K562 (cell line): ENCODE results near the gene EYA4. TPM values are rescaled to one million over a fixed set of nuclear protein-coding genes. Genes with fewer than 3 reads are reported as not detected.

Experiments
- ATAC-seq: fragments of 200-7000 bp; cut with Tn5 transposase; 3 replicates; pipeline ENCODE4 v1.9.1; 2020; ENCODE audit warnings: moderate library complexity
- BruUV-seq: library from RNA; stranded (reverse); fragments of 400-500 nt; replicated peaks from 2 replicates; lab custom pipeline; 2021; lab: Mats Ljungman, UMichigan
- CTCF ChIA-PET: fragments of 300-600 bp; formaldehyde crosslinking; extraction: SDS; loops from one replicate; lab custom pipeline; 2021; ENCODE audit warnings: low intra/inter-chr PET ratio; lab: Yijun Ruan, JAX
- POLR2A ChIA-PET: fragments of 300-600, 350-650 bp; sonication (Branson Sonifier 250); formaldehyde crosslinking; extraction: SDS; loops from one replicate; lab custom pipeline; 2021; ENCODE audit warnings: antibody characterized with exemption, inconsistent platforms; lab: Yijun Ruan, JAX
- DNase-seq, 4 experiments: peaks; one replicate each; pipeline versions ENCODE4 v3.0.0 to v3.0.0-alpha.2; 2011 to 2018; ENCODE audit warnings: low spot score in 3 of 4, mixed read lengths in 3 of 4; ENCODE audit errors: extremely low read depth in 1 of 4
- FAIRE-seq: peaks from 2 replicates; lab custom pipeline; 2011; peaks lifted over from hg19 to GRCh38; lab: Jason Lieb, UNC
- H2AFZ ChIP-seq: 2 replicates; pipeline ENCODE4 v1.6.0; 2011; ENCODE audit warnings: low read depth, low read length, control low read depth, inconsistent platforms
- H3K27ac ChIP-seq: fragments of 200-600 bp; 3 replicates; pipeline ENCODE4 v1.8.0; 2011; ENCODE audit warnings: low read depth, mild to moderate bottlenecking, control low read depth, inconsistent platforms, low read length, moderate library complexity, mixed read lengths; ENCODE audit errors: extremely low read depth
- H3K27me3 ChIP-seq, 2 experiments: fragments of 300-600 bp in 1 of 2; 2 replicates in 1 of 2; 3 replicates in 1 of 2; pipeline versions ENCODE4 v1.6.0 to v1.8.0; 2011; ENCODE audit warnings: inconsistent platforms in 2 of 2, low read length in 2 of 2, mild to moderate bottlenecking in 1 of 2, mixed read lengths in 1 of 2, moderate library complexity in 1 of 2; ENCODE audit not compliant: control insufficient read depth in 2 of 2, insufficient read depth in 2 of 2
- H3K36me3 ChIP-seq: fragments of 300-600 bp; 3 replicates; pipeline ENCODE4 v1.8.0; 2011; ENCODE audit warnings: mild to moderate bottlenecking, low read length, inconsistent platforms; ENCODE audit not compliant: control insufficient read depth, insufficient read depth
- H3K4me1 ChIP-seq, 2 experiments: fragments of 200-600 bp in 1 of 2; replicated peaks in 1 of 2; 2 replicates in 1 of 2; 3 replicates in 1 of 2; pipeline versions ENCODE4 v1.5.1 to v1.8.0; 2011; ENCODE audit warnings: inconsistent platforms in 2 of 2, low read length in 2 of 2, mild to moderate bottlenecking in 1 of 2, mixed read lengths in 1 of 2, moderate library complexity in 1 of 2; ENCODE audit not compliant: control insufficient read depth in 2 of 2, insufficient read depth in 2 of 2
- H3K4me2 ChIP-seq: 2 replicates; pipeline ENCODE4 v1.6.1; 2011; ENCODE audit warnings: low read length, control low read depth, inconsistent platforms, mixed read lengths; ENCODE audit not compliant: insufficient read depth
- H3K4me3 ChIP-seq: fragments of 200-600 bp; sonication (generic), shearing (Covaris generic); 2 replicates; pipeline ENCODE4 v1.5.1; 2016; ENCODE audit warnings: control low read depth, inconsistent platforms
- H3K79me2 ChIP-seq: fragments of 200-600 bp; 3 replicates; pipeline ENCODE4 v1.8.0; 2011; ENCODE audit warnings: low read length, inconsistent platforms; ENCODE audit not compliant: control insufficient read depth, insufficient read depth
- H3K9ac ChIP-seq, 2 experiments: 2 replicates each; pipeline versions ENCODE4 v1.6.0 to v1.6.1; 2011; ENCODE audit warnings: low read depth in 2 of 2, low read length in 2 of 2, control low read depth in 1 of 2, inconsistent platforms in 1 of 2, mild to moderate bottlenecking in 1 of 2, mixed read lengths in 1 of 2; ENCODE audit not compliant: insufficient read depth in 1 of 2
- H3K9me1 ChIP-seq: one replicate; pipeline ENCODE4 v1.6.0; 2011; ENCODE audit warnings: inconsistent platforms, mild to moderate bottlenecking, low read length, moderate library complexity; ENCODE audit not compliant: control insufficient read depth, insufficient read depth
- H3K9me3 ChIP-seq: replicated peaks from 2 replicates; pipeline ENCODE4 v1.5.1; 2011; ENCODE audit warnings: low read depth, low read length, inconsistent platforms; ENCODE audit not compliant: control insufficient read depth, insufficient read depth
- H4K20me1 ChIP-seq: replicated peaks from 2 replicates; pipeline ENCODE4 v1.6.1; 2011; ENCODE audit warnings: low read length, inconsistent platforms, mixed read lengths; ENCODE audit not compliant: control insufficient read depth, insufficient read depth
- CEBPB ChIP-seq: fragments of 450-650 bp; IDR thresholded peaks from 2 replicates; pipeline ENCODE4 v1.6.1; 2016; ENCODE audit warnings: missing genetic modification characterization, missing compliant biosample characterization
- CHAMP1 ChIP-seq: fragments of 450-650 bp; IDR thresholded peaks from 2 replicates; pipeline ENCODE4 v1.6.1; 2016; ENCODE audit warnings: mild to moderate bottlenecking
- CHD1 ChIP-seq: fragments of 200-600 bp; sonication (generic); IDR thresholded peaks from one replicate; pipeline ENCODE4 v1.6.1; 2012; ENCODE audit warnings: mild to moderate bottlenecking, moderate library complexity, low read length, inconsistent platforms
- FOXM1 ChIP-seq, 2 experiments: fragments of 450-650 bp in 1 of 2; sonication (generic) in 1 of 2; formaldehyde crosslinking in 1 of 2; IDR thresholded peaks; 2 replicates each; pipeline versions ENCODE4 v1.6.1 to v1.9.0; 2017 to 2022; ENCODE audit warnings: low read depth in 2 of 2, mild to moderate bottlenecking in 2 of 2, missing genetic modification reagents in 1 of 2, moderate library complexity in 1 of 2
- NR4A1 ChIP-seq, 2 experiments: fragments of 250-450 bp in 1 of 2; fragments of 450-650 bp in 1 of 2; sonication (Bioruptor Pico) in 1 of 2; IDR thresholded peaks; 2 replicates each; pipeline versions ENCODE4 v1.4.0 to v1.6.1; 2016 to 2020; ENCODE audit warnings: mild to moderate bottlenecking in 2 of 2, missing compliant biosample characterization in 1 of 2, missing genetic modification characterization in 1 of 2, moderate library complexity in 1 of 2
- PHB ChIP-seq: fragments of 250-450 bp; sonication (Bioruptor Pico); IDR thresholded peaks from 2 replicates; pipeline ENCODE4 v1.5.0; 2021
- POLR2A ChIP-seq: fragments of 450-650 bp; conservative IDR thresholded peaks from 2 replicates; pipeline ENCODE4 v1.6.1; 2016
- PTTG1 ChIP-seq: fragments of 450-650 bp; IDR thresholded peaks from 2 replicates; pipeline ENCODE4 v1.6.1; 2016; ENCODE audit warnings: low read depth, mild to moderate bottlenecking, missing genetic modification characterization, missing compliant biosample characterization
- XRCC4 ChIP-seq: IDR thresholded peaks from one replicate; pipeline ENCODE4 v1.6.1; 2011; ENCODE audit not compliant: insufficient read depth, insufficient read length; ENCODE audit errors: extremely low read depth
- ZBTB34 ChIP-seq: fragments of 250-450 bp; sonication (Bioruptor Pico); IDR thresholded peaks from 2 replicates; pipeline ENCODE4 v1.8.0; 2021; ENCODE audit warnings: mild to moderate bottlenecking, moderate library complexity
- ZNF384 ChIP-seq: IDR thresholded peaks from 2 replicates; pipeline ENCODE4 v1.6.1; 2012; ENCODE audit warnings: low read depth, low read length, improper control_type of control experiment
- ZNF766 ChIP-seq: fragments of 200-800 bp; sonication (Bioruptor generic); conservative IDR thresholded peaks from 2 replicates; pipeline ENCODE4 v1.6.1; 2016; ENCODE audit warnings: missing genetic modification characterization, missing compliant biosample characterization
- ZSCAN32 ChIP-seq: fragments of 450-650 bp; formaldehyde crosslinking; IDR thresholded peaks from 2 replicates; pipeline ENCODE4 v1.4.0; 2020; ENCODE audit warnings: mild to moderate bottlenecking, moderate library complexity
- WGBS: fragments of 100-300 bp; shearing (Covaris generic); methylation state at CpG from one replicate; pipeline ENCODE4 v1.1.6; 2016; ENCODE audit warnings: low coverage, mixed read lengths; ENCODE audit not compliant: insufficient coverage; ENCODE audit errors: missing lambda C conversion rate; 5-methylcytosine and 5-hydroxymethylcytosine counted together
- in situ Hi-C: fragments of 300-500 bp; cut with MboI; formaldehyde crosslinking; loops from 4 replicates; pipeline ENCODE4 v1.15.0; 2018; ENCODE audit warnings: inconsistent platforms, mixed read lengths
- intact Hi-C: fragments of 100-400 bp; cut with micrococcal nuclease; formaldehyde crosslinking; loops from 2 replicates; pipeline ENCODE4 v1.14.2; 2022
- polyA plus RNA-seq, 8 experiments: library from polyadenylated mRNA; depleted of rRNA in 4 of 8; stranded (reverse) in 5 of 8; unstranded in 3 of 8; fragments of >200 nt; fragmentation: Nextera tagmentation in 2 of 8; fragmentation: Illumina TruSeq in 1 of 8; extraction: Ambion mirVana in 2 of 8; extraction: Trizol in 1 of 8; gene quantifications; 2 replicates each; pipeline versions ENCODE4 v1.2.1 to v1.2.3, GENCODE V29; 2011 to 2014; ENCODE audit warnings: inconsistent platforms in 1 of 8, missing spikeins in 1 of 8
- total RNA-seq, 7 experiments: library from RNA; depleted of rRNA in 6 of 7; stranded (reverse); fragments of >200 nt in 6 of 7; fragmentation: Illumina TruSeq in 2 of 7; extraction: Trizol in 2 of 7; gene quantifications; 2 replicates each; pipeline versions ENCODE4 v1.2.1 to v1.2.3, GENCODE V29; 2011 to 2021; ENCODE audit warnings: low replicate concordance in 1 of 7
- TF ChIP-seq, protein P1 (sequence below): fragments of 250-450 bp; sonication (Bioruptor Pico); IDR thresholded peaks from 2 replicates; pipeline ENCODE4 v1.9.0; 2021; ENCODE audit warnings: mild to moderate bottlenecking, inconsistent platforms

Gene EYA4
- total and polyA plus RNA-seq, 9 of the 15 experiments (the other 6 are each of a cell fraction or from before 2014, with no cell fraction given): 0.03 to 0.04 TPM; not detected in 7

GRCh38 chr6:133503336-133503729 lies 262.2 kb downstream of the EYA4 start (continued):
- no peak for TF ChIP-seq CHAMP1
- no peak for TF ChIP-seq PTTG1 (tag)
- no peak for TF ChIP-seq ZNF384
- no peak for TF ChIP-seq PHB
- no peak for TF ChIP-seq ZBTB34 (CRISPR knock-in tag)
- no peak for TF ChIP-seq ZNF766 (CRISPR knock-in tag)

- ATAC-seq: no peak
- no peaks in the 10 kb centered on the region for H4K20me1 ChIP-seq
- no peaks in the 10 kb centered on the region for H3K27me3 ChIP-seq
- in situ Hi-C loops (no loop called here), intact Hi-C loops (no loop called here)
- H3K9ac ChIP-seq: no peak overlapping the region
- H2AFZ ChIP-seq: no peak overlapping the region
- no peaks in the 10 kb centered on the region for H3K4me1 ChIP-seq
- FAIRE-seq: no peak
- no peak overlapping the region for H3K4me3 ChIP-seq
- no TSS peak for BruUV-seq
- no peaks in the 10 kb centered on the region for H3K79me2 ChIP-seq
- POLR2A ChIA-PET: interaction anchor here (0.7 kb wide), 1 partner anchor 540 kb away, joined by 3 read pairs; no protein-coding TSS in a partner anchor
- no peak for DNase-seq
- TF ChIP-seq ZSCAN32 (no peak), POLR2A (no peak), NR4A1 (CRISPR knock-in tag; IDR thresholded peaks at IDR 0.05) (no peak), NR4A1 (tag; IDR thresholded peaks at IDR 0.05) (no peak), XRCC4 (no peak), CEBPB (tag) (no peak), CHD1 (no peak), FOXM1 (IDR thresholded peaks at IDR 0.05; ENCODE audit: low read depth) (no peak), FOXM1 (CRISPR knock-in tag; IDR thresholded peaks at IDR 0.05; ENCODE audit: low read depth) (no peak)
- TF ChIP-seq, protein P1, sequence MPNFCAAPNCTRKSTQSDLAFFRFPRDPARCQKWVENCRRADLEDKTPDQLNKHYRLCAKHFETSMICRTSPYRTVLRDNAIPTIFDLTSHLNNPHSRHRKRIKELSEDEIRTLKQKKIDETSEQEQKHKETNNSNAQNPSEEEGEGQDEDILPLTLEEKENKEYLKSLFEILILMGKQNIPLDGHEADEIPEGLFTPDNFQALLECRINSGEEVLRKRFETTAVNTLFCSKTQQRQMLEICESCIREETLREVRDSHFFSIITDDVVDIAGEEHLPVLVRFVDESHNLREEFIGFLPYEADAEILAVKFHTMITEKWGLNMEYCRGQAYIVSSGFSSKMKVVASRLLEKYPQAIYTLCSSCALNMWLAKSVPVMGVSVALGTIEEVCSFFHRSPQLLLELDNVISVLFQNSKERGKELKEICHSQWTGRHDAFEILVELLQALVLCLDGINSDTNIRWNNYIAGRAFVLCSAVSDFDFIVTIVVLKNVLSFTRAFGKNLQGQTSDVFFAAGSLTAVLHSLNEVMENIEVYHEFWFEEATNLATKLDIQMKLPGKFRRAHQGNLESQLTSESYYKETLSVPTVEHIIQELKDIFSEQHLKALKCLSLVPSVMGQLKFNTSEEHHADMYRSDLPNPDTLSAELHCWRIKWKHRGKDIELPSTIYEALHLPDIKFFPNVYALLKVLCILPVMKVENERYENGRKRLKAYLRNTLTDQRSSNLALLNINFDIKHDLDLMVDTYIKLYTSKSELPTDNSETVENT (CRISPR knock-in tag): no peak
- TF ChIP-seq, all 486 proteins: peak for 0
- no peak overlapping the region for H3K4me2 ChIP-seq
- no peaks in the 10 kb centered on the region for H3K9me1 ChIP-seq
- H3K27ac ChIP-seq: no peak overlapping the region
- H3K36me3 ChIP-seq: no peaks in the 10 kb centered on the region
- CTCF ChIA-PET: no interaction called here
- no peaks in the 10 kb centered on the region for H3K9me3 ChIP-seq
- WGBS: 0% methylated on average over 6 of the region's 6 CpGs
These were observed 263.0 kb downstream of the EYA4 start for GRCh38 chr6:133504158-133504557.
